H9 (cell line): Measurements from ENCODE around the gene OAS3. TPM values are rescaled to one million over a fixed set of nuclear protein-coding genes. Genes with fewer than 3 reads are reported as not detected.

ENCODE experiments used
- DNase-seq: peaks from one replicate; pipeline ENCODE4 v3.0.0-alpha.2; 2017
- H2AFZ ChIP-seq: one replicate; pipeline ENCODE4 v1.6.1; 2013; ENCODE audit warnings: mild to moderate bottlenecking, low read length, control low read depth, moderate library complexity
- H2AK5ac ChIP-seq: 2 replicates; pipeline ENCODE4 v1.6.1; 2013; ENCODE audit warnings: low read length, control low read depth, mixed read lengths; ENCODE audit not compliant: insufficient read length
- H2BK120ac ChIP-seq: one replicate; pipeline ENCODE4 v1.6.1; 2013; ENCODE audit warnings: low read depth, mild to moderate bottlenecking, low read length, control low read depth, inconsistent platforms; ENCODE audit not compliant: poor library complexity, severe bottlenecking
- H2BK12ac ChIP-seq: 2 replicates; pipeline ENCODE4 v1.6.1; 2013; ENCODE audit warnings: low read length, control low read depth, mixed read lengths, low read depth; ENCODE audit not compliant: insufficient read length
- H2BK15ac ChIP-seq: 2 replicates; pipeline ENCODE4 v1.6.1; 2013; ENCODE audit warnings: low read depth, low read length, control low read depth
- H2BK20ac ChIP-seq: one replicate; pipeline ENCODE4 v1.6.1; 2013; ENCODE audit warnings: low read depth, mild to moderate bottlenecking, low read length, control low read depth, inconsistent platforms; ENCODE audit not compliant: poor library complexity, severe bottlenecking
- H2BK5ac ChIP-seq: 2 replicates; pipeline ENCODE4 v1.6.1; 2013; ENCODE audit warnings: low read length, control low read depth, mixed read lengths; ENCODE audit not compliant: insufficient read length
- H3K14ac ChIP-seq: 2 replicates; pipeline ENCODE4 v1.6.1; 2013; ENCODE audit warnings: low read length, control low read depth; ENCODE audit not compliant: insufficient read depth
- H3K18ac ChIP-seq: 2 replicates; pipeline ENCODE4 v1.6.1; 2013; ENCODE audit warnings: low read depth, mild to moderate bottlenecking, mixed read lengths, low read length, control low read depth; ENCODE audit not compliant: insufficient read length
- H3K23ac ChIP-seq: 2 replicates; pipeline ENCODE4 v1.6.1; 2013; ENCODE audit warnings: low read length, control low read depth, mixed read lengths, low read depth; ENCODE audit not compliant: insufficient read length
- H3K23me2 ChIP-seq: 2 replicates; pipeline ENCODE4 v1.6.1; 2013; ENCODE audit warnings: low read depth, mild to moderate bottlenecking, mixed read lengths, low read length, control low read depth; ENCODE audit not compliant: insufficient read length, poor library complexity, severe bottlenecking
- H3K27ac ChIP-seq: 2 replicates; pipeline ENCODE4 v1.5.1; 2013; ENCODE audit warnings: low read length, control low read depth, mixed read lengths, low read depth; ENCODE audit not compliant: insufficient read length
- H3K27me3 ChIP-seq: 2 replicates; pipeline ENCODE4 v1.6.1; 2013; ENCODE audit warnings: low read length, control low read depth, inconsistent platforms; ENCODE audit not compliant: insufficient read depth
- H3K4ac ChIP-seq: 2 replicates; pipeline ENCODE4 v1.6.1; 2013; ENCODE audit warnings: low read depth, mild to moderate bottlenecking, control low read depth, inconsistent platforms, low read length, moderate library complexity
- H3K4me1 ChIP-seq: 2 replicates; pipeline ENCODE4 v1.6.1; 2013; ENCODE audit warnings: low read length, control low read depth, inconsistent platforms; ENCODE audit not compliant: insufficient read depth
- H3K4me2 ChIP-seq: 2 replicates; pipeline ENCODE4 v1.6.1; 2013; ENCODE audit warnings: low read length, control low read depth, mixed read lengths; ENCODE audit not compliant: insufficient read length, insufficient read depth
- H3K56ac ChIP-seq: 2 replicates; pipeline ENCODE4 v1.6.1; 2013; ENCODE audit warnings: low read depth, mild to moderate bottlenecking, mixed read lengths, low read length, control low read depth; ENCODE audit not compliant: insufficient read length
- H3K79me1 ChIP-seq: 2 replicates; pipeline ENCODE4 v1.6.1; 2013; ENCODE audit warnings: low read depth, mild to moderate bottlenecking, moderate library complexity, low read length, control low read depth, inconsistent platforms; ENCODE audit not compliant: insufficient read depth, poor library complexity, severe bottlenecking
- H3K79me2 ChIP-seq: 2 replicates; pipeline ENCODE4 v1.6.1; 2013; ENCODE audit warnings: low read length, control low read depth, inconsistent platforms; ENCODE audit not compliant: insufficient read depth
- H3K9ac ChIP-seq: 2 replicates; pipeline ENCODE4 v1.6.1; 2013; ENCODE audit warnings: low read length, control low read depth, mixed read lengths; ENCODE audit not compliant: insufficient read length; ENCODE audit errors: extremely low read depth
- H3K9me3 ChIP-seq: one replicate; pipeline ENCODE4 v1.6.1; 2013; ENCODE audit warnings: low read depth, low read length, inconsistent platforms; ENCODE audit not compliant: control insufficient read depth
- H3T11ph ChIP-seq: one replicate; pipeline ENCODE4 v1.6.1; 2013; ENCODE audit warnings: mild to moderate bottlenecking, low read length, control low read depth, inconsistent platforms
- H4K20me1 ChIP-seq: one replicate; pipeline ENCODE4 v1.6.1; 2013; ENCODE audit not compliant: control insufficient read depth, insufficient read length, insufficient read depth
- H4K5ac ChIP-seq: 2 replicates; pipeline ENCODE4 v1.6.1; 2013; ENCODE audit warnings: low read depth, mild to moderate bottlenecking, mixed read lengths, low read length, control low read depth; ENCODE audit not compliant: insufficient read length
- H4K8ac ChIP-seq: replicated peaks from 2 replicates; pipeline ENCODE4 v1.6.1; 2013; ENCODE audit warnings: low read length, control low read depth, mixed read lengths, low read depth; ENCODE audit not compliant: insufficient read length
- H4K91ac ChIP-seq: 2 replicates; pipeline ENCODE4 v1.6.1; 2013; ENCODE audit warnings: low read depth, mild to moderate bottlenecking, moderate library complexity, mixed read lengths, low read length, control low read depth; ENCODE audit not compliant: insufficient read length
- H3K27ac Mint-ChIP-seq, 3 experiments: 2 replicates in 2 of 3; 3 replicates in 1 of 3; pipeline ENCODE4 v1.8.0; 2020 to 2021; ENCODE audit warnings: mixed read lengths in 3 of 3, mild to moderate bottlenecking in 1 of 3, moderate library complexity in 1 of 3
- H3K27me3 Mint-ChIP-seq: 2 replicates; pipeline ENCODE4 v1.8.0; 2021; ENCODE audit warnings: low read depth, mild to moderate bottlenecking, moderate library complexity, mixed read lengths
- H3K36me3 Mint-ChIP-seq, 3 experiments: 2 replicates in 2 of 3; 3 replicates in 1 of 3; pipeline ENCODE4 v1.8.0; 2020 to 2021; ENCODE audit warnings: low read depth in 3 of 3, mixed read lengths in 3 of 3; ENCODE audit not compliant: insufficient read depth in 1 of 3
- H3K4me1 Mint-ChIP-seq, 2 experiments: 2 replicates each; pipeline ENCODE4 v1.8.0; 2020; ENCODE audit warnings: mixed read lengths in 2 of 2
- H3K4me3 Mint-ChIP-seq, 2 experiments: 2 replicates in 1 of 2; 3 replicates in 1 of 2; pipeline ENCODE4 v1.8.0; 2020 to 2021; ENCODE audit warnings: mild to moderate bottlenecking in 2 of 2, mixed read lengths in 2 of 2, moderate library complexity in 1 of 2
- H3K9me3 Mint-ChIP-seq, 2 experiments: 2 replicates in 1 of 2; 3 replicates in 1 of 2; pipeline ENCODE4 v1.8.0; 2020; ENCODE audit warnings: mild to moderate bottlenecking in 2 of 2, mixed read lengths in 2 of 2, moderate library complexity in 1 of 2
- WGBS: extraction: QIAGEN DNeasy Blood & Tissue Kit; methylation state at CpG from one replicate; pipeline ENCODE4 v1.1.7; 2013; ENCODE audit warnings: missing lambda C conversion rate, low lambda C conversion rate, mixed read lengths; ENCODE audit not compliant: insufficient read length; ENCODE audit errors: extremely low coverage; 5-methylcytosine and 5-hydroxymethylcytosine counted together
- total RNA-seq: library from RNA; stranded (reverse); gene quantifications from 2 replicates; pipeline ENCODE4 v1.2.1, GENCODE V29; 2021
- TF ChIP-seq, protein P1 (sequence below): fragments of 200-600 bp; sonication (generic); conservative IDR thresholded peaks from 3 replicates; pipeline ENCODE4 v1.8.0; 2021; ENCODE audit warnings: antibody characterized with exemption, mild to moderate bottlenecking

The OAS3 gene
- total RNA-seq, 1 experiment from 2014 or later: 0.81 TPM

DNA sequence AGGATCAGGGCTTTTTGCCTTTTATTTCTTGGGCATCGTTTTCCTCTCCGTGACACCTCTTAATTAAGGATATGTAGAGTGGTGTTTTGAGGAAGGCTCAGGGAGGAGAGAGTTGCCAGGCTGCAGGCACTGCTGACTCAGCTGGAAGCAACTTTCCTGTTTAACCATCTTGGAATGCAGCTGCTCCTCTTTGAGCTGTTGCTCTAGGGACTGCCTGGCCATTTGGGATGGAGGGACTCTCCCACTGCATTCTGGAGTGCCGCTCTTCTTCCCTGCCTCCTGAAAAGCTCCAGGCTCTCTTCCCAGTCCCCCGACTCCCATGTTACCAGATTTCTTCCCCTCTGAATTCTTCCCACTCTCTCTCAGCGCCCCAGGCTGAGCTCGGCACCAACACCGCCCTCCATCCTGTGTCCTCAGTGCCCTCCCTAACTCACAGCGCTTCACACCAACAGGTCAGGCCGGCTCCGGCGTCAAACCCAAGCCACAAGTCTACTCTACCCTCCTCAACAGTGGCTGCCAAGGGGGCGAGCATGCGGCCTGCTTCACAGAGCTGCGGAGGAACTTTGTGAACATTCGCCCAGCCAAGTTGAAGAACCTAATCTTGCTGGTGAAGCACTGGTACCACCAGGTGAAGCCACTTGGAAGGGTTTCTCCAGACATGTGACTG is 5.9 kb downstream of the OAS3 start:
- Histone ChIP-seq H2BK12ac (no peak overlapping the region), H2BK120ac (no peak overlapping the region), H3K23ac (no peak overlapping the region), H3K4me2 (no peak overlapping the region), H2BK15ac (no peak overlapping the region), H4K91ac (no peak overlapping the region), H3K9me3 (no peaks in the 10 kb centered on the region), H4K8ac (no peak overlapping the region), H3K23me2 (no peaks in the 10 kb centered on the region), H3K9ac (no peak overlapping the region), H4K5ac (no peak overlapping the region), H2BK20ac (no peak overlapping the region), H3K18ac (no peak overlapping the region), H3K79me1 (no peaks in the 10 kb centered on the region), H3T11ph (no peak overlapping the region), H3K79me2 (no peaks in the 10 kb centered on the region), H3K4ac (no peak overlapping the region; the same call in 1 of the 2 replicates), H3K56ac (no peak overlapping the region), H2AFZ (no peak overlapping the region), H3K27ac (no peak overlapping the region), H3K14ac (no peak overlapping the region), H4K20me1 (no peaks in the 10 kb centered on the region), H2BK5ac (no peak overlapping the region), H2AK5ac (no peak overlapping the region), H3K4me1 (no peaks in the 10 kb centered on the region), H3K27me3 (no peaks in the 10 kb centered on the region)
- Mint-ChIP-seq H3K27ac (peak overlapping the region; percentile 6 to 49 (median 11); a peak in 4 of 7 replicates), H3K9me3 (no peaks in the 10 kb centered on the region), H3K27me3 (peaks cover 13% of the 10 kb centered on the region), H3K4me3 (no peak overlapping the region), H3K36me3 (no peaks in the 10 kb centered on the region), H3K4me1 (peaks cover 4 to 12% of the 10 kb centered on the region in 2 experiments; a peak in 3 of 4 replicates)
- no peak for DNase-seq
- TF ChIP-seq, protein P1, sequence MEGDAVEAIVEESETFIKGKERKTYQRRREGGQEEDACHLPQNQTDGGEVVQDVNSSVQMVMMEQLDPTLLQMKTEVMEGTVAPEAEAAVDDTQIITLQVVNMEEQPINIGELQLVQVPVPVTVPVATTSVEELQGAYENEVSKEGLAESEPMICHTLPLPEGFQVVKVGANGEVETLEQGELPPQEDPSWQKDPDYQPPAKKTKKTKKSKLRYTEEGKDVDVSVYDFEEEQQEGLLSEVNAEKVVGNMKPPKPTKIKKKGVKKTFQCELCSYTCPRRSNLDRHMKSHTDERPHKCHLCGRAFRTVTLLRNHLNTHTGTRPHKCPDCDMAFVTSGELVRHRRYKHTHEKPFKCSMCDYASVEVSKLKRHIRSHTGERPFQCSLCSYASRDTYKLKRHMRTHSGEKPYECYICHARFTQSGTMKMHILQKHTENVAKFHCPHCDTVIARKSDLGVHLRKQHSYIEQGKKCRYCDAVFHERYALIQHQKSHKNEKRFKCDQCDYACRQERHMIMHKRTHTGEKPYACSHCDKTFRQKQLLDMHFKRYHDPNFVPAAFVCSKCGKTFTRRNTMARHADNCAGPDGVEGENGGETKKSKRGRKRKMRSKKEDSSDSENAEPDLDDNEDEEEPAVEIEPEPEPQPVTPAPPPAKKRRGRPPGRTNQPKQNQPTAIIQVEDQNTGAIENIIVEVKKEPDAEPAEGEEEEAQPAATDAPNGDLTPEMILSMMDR: no peak
- no CpG with 5 or more reads among the region's 15 CpGs for WGBS
